ENCODE results near the gene CRYGD.

DNA sequence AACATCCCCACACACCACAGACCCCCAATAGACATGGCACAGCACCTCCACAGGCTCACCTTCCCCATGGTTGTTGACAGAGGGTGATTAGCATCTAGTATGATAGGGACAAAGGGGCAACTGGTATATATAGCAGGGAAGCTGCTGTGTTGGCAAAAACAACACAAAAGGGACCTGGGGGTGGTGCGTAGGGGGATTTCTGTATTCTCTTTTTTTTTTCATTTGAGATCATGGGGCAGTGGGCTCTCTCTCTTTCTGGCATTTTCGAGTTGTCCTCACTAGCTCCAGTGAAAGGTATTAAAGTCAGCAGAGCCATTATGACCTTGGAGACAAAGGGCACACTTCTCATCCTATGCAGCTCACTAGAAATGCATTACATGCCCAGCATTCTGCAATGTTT is 39.2 kb upstream of the CRYGD start, which contains the start of gene CRYGA:
- TF ChIP-seq, protein P1, sequence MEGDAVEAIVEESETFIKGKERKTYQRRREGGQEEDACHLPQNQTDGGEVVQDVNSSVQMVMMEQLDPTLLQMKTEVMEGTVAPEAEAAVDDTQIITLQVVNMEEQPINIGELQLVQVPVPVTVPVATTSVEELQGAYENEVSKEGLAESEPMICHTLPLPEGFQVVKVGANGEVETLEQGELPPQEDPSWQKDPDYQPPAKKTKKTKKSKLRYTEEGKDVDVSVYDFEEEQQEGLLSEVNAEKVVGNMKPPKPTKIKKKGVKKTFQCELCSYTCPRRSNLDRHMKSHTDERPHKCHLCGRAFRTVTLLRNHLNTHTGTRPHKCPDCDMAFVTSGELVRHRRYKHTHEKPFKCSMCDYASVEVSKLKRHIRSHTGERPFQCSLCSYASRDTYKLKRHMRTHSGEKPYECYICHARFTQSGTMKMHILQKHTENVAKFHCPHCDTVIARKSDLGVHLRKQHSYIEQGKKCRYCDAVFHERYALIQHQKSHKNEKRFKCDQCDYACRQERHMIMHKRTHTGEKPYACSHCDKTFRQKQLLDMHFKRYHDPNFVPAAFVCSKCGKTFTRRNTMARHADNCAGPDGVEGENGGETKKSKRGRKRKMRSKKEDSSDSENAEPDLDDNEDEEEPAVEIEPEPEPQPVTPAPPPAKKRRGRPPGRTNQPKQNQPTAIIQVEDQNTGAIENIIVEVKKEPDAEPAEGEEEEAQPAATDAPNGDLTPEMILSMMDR (IDR thresholded peaks at IDR 0.05; ENCODE audit: borderline replicate concordance, extremely low read depth, low read length, poor library complexity, severe bottlenecking): no peak
- TF ChIP-seq EZH2 (IDR thresholded peaks at IDR 0.05; ENCODE audit: borderline replicate concordance, low read depth, low read length, severe bottlenecking): no peak

Data from DND-41 (cell line).